Heart right ventricle (tissue), 16 donors: ENCODE measurements around the gene RPL10A. TPM values are rescaled to one million over a fixed set of nuclear protein-coding genes. Genes with fewer than 3 reads are reported as not detected.
"Not testable (repeated sequence)": the region's sequence is repeated elsewhere in the genome, so short reads cannot be mapped to it uniquely, and the experiment has no call there.

ENCODE experiments used
- ATAC-seq, 8 donors: fragments of 200-7000 bp; cut with Tn5 transposase; one replicate each; pipeline ENCODE4 v1.9.1; 2020; ENCODE audit warnings: mild to moderate bottlenecking in 8 of 8, moderate library complexity in 8 of 8, moderate number of reproducible peaks in 1 of 8
- DNase-seq, 2 donors: peaks; one replicate each; pipeline ENCODE4 v3.0.0-alpha.2; 2020
- H3K27ac ChIP-seq, 10 donors: fragments of 200-600 bp; sonication (generic) in 2 of 10; one replicate each; pipeline versions ENCODE4 v1.5.0 to v1.8.0; 2020 to 2022; ENCODE audit warnings: mild to moderate bottlenecking in 3 of 10
- H3K27me3 ChIP-seq, 7 donors: fragments of 200-600 bp; one replicate each; pipeline ENCODE4 v1.8.0; 2021 to 2022; ENCODE audit warnings: mild to moderate bottlenecking in 2 of 7
- H3K36me3 ChIP-seq, 9 donors: fragments of 200-600 bp; sonication (generic) in 1 of 9; one replicate each; pipeline versions ENCODE4 v1.5.0 to v1.8.0; 2020 to 2022; ENCODE audit warnings: mild to moderate bottlenecking in 2 of 9
- H3K4me1 ChIP-seq, 9 donors: fragments of 200-600 bp; sonication (generic) in 1 of 9; one replicate each; pipeline versions ENCODE4 v1.5.0 to v1.8.0; 2020 to 2022; ENCODE audit warnings: mild to moderate bottlenecking in 4 of 9
- H3K4me3 ChIP-seq, 10 donors: fragments of 200-600 bp; sonication (generic) in 2 of 10; one replicate each; pipeline versions ENCODE4 v1.5.0 to v1.8.0; 2020 to 2022; ENCODE audit warnings: mild to moderate bottlenecking in 7 of 10, moderate library complexity in 2 of 10
- H3K9me3 ChIP-seq, 11 donors: fragments of 200-600 bp in 10 of 11; sonication (generic) in 2 of 11; one replicate each; pipeline versions ENCODE4 v1.5.0 to v1.8.0; 2013 to 2022; ENCODE audit warnings: mild to moderate bottlenecking in 2 of 11, control low read depth in 1 of 11, moderate library complexity in 1 of 11
- WGBS, 2 donors: extraction: QIAGEN DNeasy Blood & Tissue Kit; methylation state at CpG; one replicate each; pipeline ENCODE4 v1.1.7; 2013; ENCODE audit warnings: inconsistent platforms in 1 of 2; 5-methylcytosine and 5-hydroxymethylcytosine counted together
- intact Hi-C, 10 donors: fragments of 100-400 bp; cut with DNase I; formaldehyde crosslinking; loops; one replicate each; pipeline versions ENCODE4 v1.11.1 to v1.14.2; 2022
- polyA plus RNA-seq, 2 donors: library from polyadenylated mRNA; stranded (reverse); fragments of 200-250 nt; gene quantifications; one replicate each; pipeline ENCODE4 v1.2.3, GENCODE V29; 2013
- total RNA-seq, 10 donors: library from RNA; stranded (reverse); fragmentation: NEBNext Ultra II Directional in 3 of 10; extraction: Animal tissue kit (Norgen Biotek cat#: 25700) in 3 of 10; gene quantifications; one replicate each; pipeline versions ENCODE4 v1.2.1 to v1.2.4, GENCODE V29; 2021 to 2023
- TF ChIP-seq, protein P1 (sequence below), 9 donors: fragments of 200-600 bp; sonication (generic) in 2 of 9; IDR thresholded peaks; one replicate each; pipeline versions ENCODE4 v1.5.0 to v1.8.0; 2021 to 2022; ENCODE audit warnings: antibody characterized with exemption in 9 of 9, mild to moderate bottlenecking in 5 of 9, moderate library complexity in 1 of 9
- donor health status: Arrhythmogenic right ventricular cardiomyopathy.
- donor health status: ischemic (EF 13 %, LVEDD 7.1; RV severe dilation, severe dysfunction).
- donor health status: healthy with polysubstance abuse.
- donor health status: DM: no; HTN: yes; CAD: no.
- donor health status: DM: no; HTN: no; CAD: no.
- donor health status: ischemic (EF 25% LVEDD 6.9; RV normal size, moderate dysfunction).
- donor health status: ischemic (EF 25% LVEDD 5.7; RV mildly dilated, moderate dysfunction).
- donor health status: healthy.
- donor health status: DM: yes; HTN: yes; CAD: no.
- donor health status: Ischemic cardiomyopathy.
- donor health status: ischemic (EF 35%, LVEDD 5.7; RV mildly dilated, moderate dysfunction).
- donor health status: nonischemic (EF 11% LVEDD 7.7; RV severe dilation, severe dysfunction).
- donor health status: DM: yes; HTN: yes; CAD: no.
- donor health status: PGD.
- donor health status: ischemic (EF 29% LVEDD 5.4; RV normal size, mild dysfunction).
- donor health status: nonischemic (EF 23%, LVEDD 6.1; RV moderate dilation, normal function).

The RPL10A gene
- total and polyA plus RNA-seq, 12 donors = 231 to 1,620 (median 529) TPM

DNA sequence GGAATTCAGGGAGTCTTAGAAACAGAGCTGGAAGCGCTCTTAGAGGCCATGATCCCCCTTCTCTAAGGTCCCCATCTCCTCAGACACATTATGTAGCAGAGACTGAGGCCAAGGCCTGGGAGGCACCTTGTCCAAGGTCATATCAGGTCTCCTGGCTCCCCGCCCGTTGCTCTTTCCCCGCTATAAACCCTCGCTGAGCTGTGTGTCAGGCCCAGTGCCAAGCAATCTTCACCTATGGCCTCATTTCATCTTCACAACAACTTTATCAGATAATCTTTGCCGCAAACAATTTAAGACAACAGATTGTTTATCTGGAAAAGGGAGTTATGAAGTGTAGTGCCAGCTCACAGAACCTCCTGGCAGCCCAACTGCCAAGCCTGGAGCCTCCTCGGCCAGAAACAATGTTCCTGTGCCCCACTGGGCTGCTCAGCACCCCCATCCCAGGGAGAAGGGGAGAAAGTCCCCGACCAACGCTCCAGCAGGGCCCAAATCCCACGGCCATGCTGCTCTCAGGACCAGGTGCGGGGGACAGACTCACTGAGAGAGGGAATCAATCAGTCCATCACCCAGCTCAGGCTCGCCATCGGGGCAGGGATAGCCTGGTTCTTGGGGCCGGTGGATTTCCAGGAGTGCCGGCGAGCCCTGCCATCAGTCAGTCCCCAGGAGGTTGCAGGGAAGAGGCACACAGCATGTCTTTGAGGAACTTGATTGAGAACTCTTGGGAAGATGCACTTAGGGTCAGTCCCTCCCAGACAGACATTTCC is 32.9 kb upstream of the RPL10A start:
- H3K27me3 ChIP-seq = no peaks in the 10 kb centered on the region
- H3K4me3 ChIP-seq = no peak overlapping the region
- H3K4me1 ChIP-seq = peaks cover 0 to 8% (median 7%) of the 10 kb centered on the region in 9 donors
- intact Hi-C loops = no loop called here
- WGBS, 2 donors = 64% methylated on average over 16 of the region's 16 CpGs
- peaks cover 0 to 4% (median 0%) of the 10 kb centered on the region in 11 donors for H3K9me3 ChIP-seq
- ATAC-seq (peak in 7 of 8 donors; percentile 36 to 74 (median 54)), DNase-seq (peak in 1 of 2 donors; percentile 61)
- TF ChIP-seq, protein P1, sequence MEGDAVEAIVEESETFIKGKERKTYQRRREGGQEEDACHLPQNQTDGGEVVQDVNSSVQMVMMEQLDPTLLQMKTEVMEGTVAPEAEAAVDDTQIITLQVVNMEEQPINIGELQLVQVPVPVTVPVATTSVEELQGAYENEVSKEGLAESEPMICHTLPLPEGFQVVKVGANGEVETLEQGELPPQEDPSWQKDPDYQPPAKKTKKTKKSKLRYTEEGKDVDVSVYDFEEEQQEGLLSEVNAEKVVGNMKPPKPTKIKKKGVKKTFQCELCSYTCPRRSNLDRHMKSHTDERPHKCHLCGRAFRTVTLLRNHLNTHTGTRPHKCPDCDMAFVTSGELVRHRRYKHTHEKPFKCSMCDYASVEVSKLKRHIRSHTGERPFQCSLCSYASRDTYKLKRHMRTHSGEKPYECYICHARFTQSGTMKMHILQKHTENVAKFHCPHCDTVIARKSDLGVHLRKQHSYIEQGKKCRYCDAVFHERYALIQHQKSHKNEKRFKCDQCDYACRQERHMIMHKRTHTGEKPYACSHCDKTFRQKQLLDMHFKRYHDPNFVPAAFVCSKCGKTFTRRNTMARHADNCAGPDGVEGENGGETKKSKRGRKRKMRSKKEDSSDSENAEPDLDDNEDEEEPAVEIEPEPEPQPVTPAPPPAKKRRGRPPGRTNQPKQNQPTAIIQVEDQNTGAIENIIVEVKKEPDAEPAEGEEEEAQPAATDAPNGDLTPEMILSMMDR (IDR thresholded peaks at IDR 0.05) = no peak
- H3K27ac ChIP-seq = peak overlapping the region in 1 of 10 donors; percentile 17
- no peaks in the 10 kb centered on the region for H3K36me3 ChIP-seq

DNA sequence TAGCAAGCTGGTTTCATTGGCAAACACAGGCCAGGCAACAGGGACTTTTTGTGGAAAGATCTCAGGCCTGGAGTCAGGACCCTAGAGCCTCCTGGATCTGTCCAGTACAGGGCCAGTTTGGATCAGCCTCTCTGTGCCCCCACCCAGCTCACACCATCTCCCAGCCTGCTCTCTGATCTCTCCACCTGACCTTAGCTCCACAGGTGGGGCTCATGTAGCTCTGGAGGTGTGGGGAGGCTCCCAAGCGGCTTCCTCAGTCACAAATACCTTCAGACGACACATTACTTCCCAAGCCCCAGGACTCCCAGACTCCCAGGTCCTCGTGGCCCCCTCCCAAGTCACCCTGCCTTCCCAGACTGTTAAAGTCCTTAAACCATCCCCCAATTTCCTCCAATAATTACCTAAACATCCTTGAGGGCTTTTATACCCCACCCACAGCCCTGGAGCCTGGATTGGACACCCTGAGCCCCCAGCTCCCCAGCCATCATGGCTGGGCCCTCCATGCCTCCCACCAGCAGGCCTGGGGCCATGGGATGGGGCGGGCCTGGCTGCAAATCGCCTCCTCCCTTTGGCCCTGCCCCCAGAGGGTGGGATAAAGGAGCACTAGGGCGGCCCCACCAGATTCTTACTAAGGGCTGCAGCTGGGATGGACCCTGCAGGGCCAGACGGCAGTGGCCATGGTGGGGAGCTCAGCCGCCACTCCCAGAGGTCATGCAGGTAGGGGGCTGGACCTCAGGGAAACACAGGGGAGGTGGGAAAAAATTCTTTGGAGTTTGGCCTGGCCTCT is 31.9 kb upstream of the RPL10A start:
- H3K4me1 ChIP-seq = peaks cover 0 to 8% (median 7%) of the 10 kb centered on the region in 9 donors
- intact Hi-C loops = no loop called here
- no peak overlapping the region for H3K4me3 ChIP-seq
- ATAC-seq (no peak), DNase-seq (no peak)
- no peaks in the 10 kb centered on the region for H3K27me3 ChIP-seq
- no peaks in the 10 kb centered on the region for H3K9me3 ChIP-seq
- WGBS, 2 donors = 84 to 86% methylated on average over 8 of the region's 8 CpGs
- no peak overlapping the region for H3K27ac ChIP-seq
- TF ChIP-seq, protein P1 (IDR thresholded peaks at IDR 0.05) = no peak
- no peaks in the 10 kb centered on the region for H3K36me3 ChIP-seq

DNA sequence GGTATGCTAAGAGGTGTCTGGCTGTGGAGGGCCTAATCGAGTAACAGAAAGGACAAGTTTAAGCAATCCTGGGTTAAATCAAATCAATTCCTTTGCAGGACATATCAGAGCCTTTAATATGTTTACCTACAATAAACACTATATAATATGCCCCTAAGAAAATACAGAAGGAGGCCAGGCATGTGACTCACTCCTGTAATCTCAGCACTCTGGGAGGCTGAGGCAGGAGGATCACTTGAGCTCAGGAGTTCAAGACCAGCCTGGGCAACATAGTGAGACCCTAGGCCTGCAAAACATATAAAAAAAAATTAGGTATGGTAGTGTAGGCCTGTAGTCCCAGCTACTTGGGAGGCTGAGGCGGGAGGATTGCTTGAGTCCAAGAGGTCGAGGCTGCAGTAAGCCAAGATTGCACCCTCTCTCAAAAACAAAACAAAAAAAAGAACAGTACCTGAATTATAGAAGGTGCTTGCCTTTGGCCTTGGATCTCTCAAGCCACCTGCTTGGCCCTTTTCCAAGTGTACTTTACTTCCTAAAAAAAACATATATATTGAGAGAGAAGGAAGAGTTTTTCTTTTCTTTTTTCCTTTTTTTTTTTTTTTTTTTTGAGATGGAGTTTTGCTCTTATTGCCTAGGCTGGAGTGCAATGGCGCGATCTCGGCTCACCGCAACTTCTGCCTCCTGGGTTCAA is 29.7 kb upstream of the RPL10A start:
- H3K27me3 ChIP-seq, intact Hi-C loops: not testable (repeated sequence)

DNA sequence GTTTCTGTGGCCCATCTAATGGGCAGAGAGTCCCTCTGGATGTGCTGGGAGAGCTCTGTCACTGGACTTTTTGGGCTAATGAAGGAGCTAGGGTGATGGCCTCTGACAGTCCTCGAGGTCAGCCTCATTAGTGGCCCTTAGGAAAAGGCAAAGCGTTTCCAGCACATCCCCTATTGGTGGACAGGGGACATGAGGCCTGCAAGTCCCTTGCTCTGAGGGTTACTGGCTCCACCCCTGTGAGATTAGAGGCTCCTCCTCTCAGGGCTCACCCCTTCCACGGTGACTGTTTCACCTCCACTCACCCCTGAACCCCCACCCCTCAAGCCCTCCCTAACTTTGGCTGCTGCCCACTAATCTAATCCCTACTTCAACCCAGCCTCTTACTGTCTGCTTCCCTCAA is 28.9 kb upstream of the RPL10A start:
- Histone ChIP-seq H3K27me3 (no peaks in the 10 kb centered on the region), H3K36me3 (no peaks in the 10 kb centered on the region), H3K9me3 (no peaks in the 10 kb centered on the region), H3K27ac (no peak overlapping the region), H3K4me3 (no peak overlapping the region), H3K4me1 (peaks cover 0 to 8% (median 7%) of the 10 kb centered on the region in 9 donors)
- DNase-seq = no peak
- TF ChIP-seq, protein P1 (IDR thresholded peaks at IDR 0.05) = no peak
- no peak for ATAC-seq
- intact Hi-C loops = no loop called here
- WGBS, 2 donors = 38 to 43% methylated on average over 3 of the region's 3 CpGs

More for the DNA sequence above, 29.7 kb upstream of the RPL10A start:
- DNase-seq, ATAC-seq, H3K4me3 ChIP-seq, H3K9me3 ChIP-seq, H3K4me1 ChIP-seq, H3K36me3 ChIP-seq, H3K27ac ChIP-seq: not testable (repeated sequence)
- 97% methylated on average over 7 of the region's 7 CpGs for WGBS, 2 donors
